Measurements from ENCODE around the gene CD69. TPM values are rescaled to one million over a fixed set of nuclear protein-coding genes. Genes with fewer than 3 reads are reported as not detected.

The CD69 gene
- total and polyA plus RNA-seq, 2 experiments from 2014 or later = not detected

GRCh38 chr12:9806714-9807113 is 46.0 kb upstream of the CD69 start:
- Histone ChIP-seq H2AFZ (no peak overlapping the region), H3K9me2 (ENCODE audit: insufficient read depth) (no peaks in the 10 kb centered on the region)
- 56 to 69% methylated on average over 4 of the region's 4 CpGs for WGBS, 2 experiments (ENCODE audit: low coverage in 1 of 2, low lambda C conversion rate in 2 of 2, missing lambda C conversion rate in 2 of 2)

GRCh38 chr12:9805883-9806282 is 45.2 kb upstream of the CD69 start:
- Histone ChIP-seq H3K9me3 (ENCODE audit: low read depth) (no peaks in the 10 kb centered on the region), H4K20me1 (ENCODE audit: insufficient read depth) (no peaks in the 10 kb centered on the region), H3K79me2 (ENCODE audit: insufficient read depth) (no peaks in the 10 kb centered on the region), H3K9ac (no peak overlapping the region), H3K9me2 (ENCODE audit: insufficient read depth) (no peaks in the 10 kb centered on the region), H3K27ac (no peak overlapping the region), H3K36me3 (ENCODE audit: low read depth) (no peaks in the 10 kb centered on the region), H3K4me2 (ENCODE audit: unreplicated experiment) (no peak overlapping the region), H3K27me3 (replicated peaks; ENCODE audit: insufficient read depth) (no peaks in the 10 kb centered on the region), H3F3A (ENCODE audit: insufficient read depth) (no peaks in the 10 kb centered on the region), H3K4me1 (ENCODE audit: insufficient read depth) (no peaks in the 10 kb centered on the region), H3K4me3 (no peak overlapping the region), H2AFZ (no peak overlapping the region)
- DNase-seq = no peak
- WGBS, 2 experiments (ENCODE audit: low coverage in 1 of 2, low lambda C conversion rate in 2 of 2, missing lambda C conversion rate in 2 of 2) = 77 to 84% methylated on average over 2 of the region's 2 CpGs
- in situ Hi-C loops (cut with MboI) = loop anchor here (25.0 kb wide), 1 partner anchor 331 kb away; the partner anchor contains the start of gene CLEC7A
- no peak for TF ChIP-seq EZH2 (IDR thresholded peaks at IDR 0.05; ENCODE audit: insufficient read depth, poor library complexity, severe bottlenecking)
- no peak for TF ChIP-seq EZH2phosphoT487 (IDR thresholded peaks at IDR 0.05; ENCODE audit: insufficient read depth, low read depth)

More at GRCh38 chr12:9806714-9807113, 46.0 kb upstream of the CD69 start:
- Histone ChIP-seq H3K9ac (no peak overlapping the region), H3K4me1 (ENCODE audit: insufficient read depth) (no peaks in the 10 kb centered on the region), H3K4me3 (no peak overlapping the region), H3K79me2 (ENCODE audit: insufficient read depth) (no peaks in the 10 kb centered on the region), H3F3A (ENCODE audit: insufficient read depth) (no peaks in the 10 kb centered on the region), H3K36me3 (ENCODE audit: low read depth) (no peaks in the 10 kb centered on the region), H3K27me3 (replicated peaks; ENCODE audit: insufficient read depth) (no peaks in the 10 kb centered on the region), H3K27ac (no peak overlapping the region), H3K4me2 (ENCODE audit: unreplicated experiment) (no peak overlapping the region), H3K9me3 (ENCODE audit: low read depth) (no peaks in the 10 kb centered on the region), H4K20me1 (ENCODE audit: insufficient read depth) (no peaks in the 10 kb centered on the region)
- in situ Hi-C loops (cut with MboI) = loop anchor here (25.0 kb wide), 1 partner anchor 331 kb away; the partner anchor contains the start of gene CLEC7A
- TF ChIP-seq EZH2 (IDR thresholded peaks at IDR 0.05; ENCODE audit: insufficient read depth, poor library complexity, severe bottlenecking) = no peak
- no peak for TF ChIP-seq EZH2phosphoT487 (IDR thresholded peaks at IDR 0.05; ENCODE audit: insufficient read depth, low read depth)
- no peak for DNase-seq

DNA sequence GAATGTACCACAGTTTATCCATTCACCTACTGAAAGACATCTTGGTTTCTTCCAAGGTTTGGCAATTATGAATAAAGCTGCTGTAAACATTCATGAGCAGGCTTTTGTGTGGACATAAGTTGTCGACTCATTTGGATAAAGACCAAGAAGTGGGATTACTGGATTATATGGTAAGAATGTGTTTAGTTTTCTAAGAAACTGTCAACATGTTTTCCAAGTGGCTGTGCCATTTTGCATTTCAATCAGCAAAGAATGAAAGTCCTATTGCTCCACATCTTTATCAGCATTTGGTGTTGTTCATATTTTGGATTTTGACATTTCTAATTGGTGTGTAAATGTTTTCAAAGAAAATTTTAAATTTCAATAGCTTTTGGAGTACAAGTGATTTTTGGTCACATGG is 39.3 kb upstream of the CD69 start:
- H2AFZ ChIP-seq = no peak overlapping the region
- H3K9ac ChIP-seq = no peak overlapping the region
- no peak overlapping the region for H3K4me2 ChIP-seq (ENCODE audit: unreplicated experiment)
- H3K9me2 ChIP-seq (ENCODE audit: insufficient read depth) = no peaks in the 10 kb centered on the region
- no peak for DNase-seq
- H3F3A ChIP-seq (ENCODE audit: insufficient read depth) = no peaks in the 10 kb centered on the region
- TF ChIP-seq EZH2 (IDR thresholded peaks at IDR 0.05; ENCODE audit: insufficient read depth, poor library complexity, severe bottlenecking) (no peak), EZH2phosphoT487 (IDR thresholded peaks at IDR 0.05; ENCODE audit: insufficient read depth, low read depth) (no peak)
- H3K36me3 ChIP-seq (ENCODE audit: low read depth) = no peaks in the 10 kb centered on the region
- H3K27ac ChIP-seq = no peak overlapping the region
- in situ Hi-C loops (cut with MboI) = loop anchor here (25.0 kb wide), 1 partner anchor 337 kb away; the partner anchor contains the start of gene CLEC7A
- WGBS, 2 experiments (ENCODE audit: low coverage in 1 of 2, low lambda C conversion rate in 2 of 2, missing lambda C conversion rate in 2 of 2) = 23 to 35% methylated on average over 1 of the region's 1 CpG
- H4K20me1 ChIP-seq (ENCODE audit: insufficient read depth) = no peaks in the 10 kb centered on the region
- H3K4me3 ChIP-seq = no peak overlapping the region
- no peaks in the 10 kb centered on the region for H3K9me3 ChIP-seq (ENCODE audit: low read depth)
- H3K27me3 ChIP-seq (replicated peaks; ENCODE audit: insufficient read depth) = no peaks in the 10 kb centered on the region
- H3K4me1 ChIP-seq (ENCODE audit: insufficient read depth) = no peaks in the 10 kb centered on the region
- no peaks in the 10 kb centered on the region for H3K79me2 ChIP-seq (ENCODE audit: insufficient read depth)

- no peaks in the 10 kb centered on the region for H4K20me1 ChIP-seq (ENCODE audit: insufficient read depth)
- no peak overlapping the region for H3K4me3 ChIP-seq
- peaks cover 3% of the 10 kb centered on the region for H3F3A ChIP-seq (ENCODE audit: insufficient read depth)
- no peak overlapping the region for H2AFZ ChIP-seq
- H3K27me3 ChIP-seq (replicated peaks; ENCODE audit: insufficient read depth) = no peaks in the 10 kb centered on the region
- no peaks in the 10 kb centered on the region for H3K36me3 ChIP-seq (ENCODE audit: low read depth)
- no peak overlapping the region for H3K27ac ChIP-seq
- no peaks in the 10 kb centered on the region for H3K9me2 ChIP-seq (ENCODE audit: insufficient read depth)
- no peaks in the 10 kb centered on the region for H3K9me3 ChIP-seq (ENCODE audit: low read depth)
- H3K9ac ChIP-seq = no peak overlapping the region
- 83 to 85% methylated on average over 7 of the region's 7 CpGs for WGBS, 2 experiments (ENCODE audit: low coverage in 1 of 2, low lambda C conversion rate in 2 of 2, missing lambda C conversion rate in 2 of 2)
- DNase-seq = peak; percentile 21
- no peaks in the 10 kb centered on the region for H3K79me2 ChIP-seq (ENCODE audit: insufficient read depth)
- in situ Hi-C loops (cut with MboI) = no loop called here
- H3K4me2 ChIP-seq (ENCODE audit: unreplicated experiment) = no peak overlapping the region
- TF ChIP-seq EZH2phosphoT487 (IDR thresholded peaks at IDR 0.05; ENCODE audit: insufficient read depth, low read depth) (no peak), EZH2 (IDR thresholded peaks at IDR 0.05; ENCODE audit: insufficient read depth, poor library complexity, severe bottlenecking) (no peak)
- peaks cover 8% of the 10 kb centered on the region for H3K4me1 ChIP-seq (ENCODE audit: insufficient read depth)
These were observed 37.3 kb upstream of the CD69 start for GRCh38 chr12:9797722-9798619.

Measured in GM23248 (cell line).